Measurements from ENCODE around the gene JAM3.
"Not testable (repeated sequence)": the region's sequence is repeated elsewhere in the genome, so short reads cannot be mapped to it uniquely, and the experiment has no call there.

Gene JAM3

DNA sequence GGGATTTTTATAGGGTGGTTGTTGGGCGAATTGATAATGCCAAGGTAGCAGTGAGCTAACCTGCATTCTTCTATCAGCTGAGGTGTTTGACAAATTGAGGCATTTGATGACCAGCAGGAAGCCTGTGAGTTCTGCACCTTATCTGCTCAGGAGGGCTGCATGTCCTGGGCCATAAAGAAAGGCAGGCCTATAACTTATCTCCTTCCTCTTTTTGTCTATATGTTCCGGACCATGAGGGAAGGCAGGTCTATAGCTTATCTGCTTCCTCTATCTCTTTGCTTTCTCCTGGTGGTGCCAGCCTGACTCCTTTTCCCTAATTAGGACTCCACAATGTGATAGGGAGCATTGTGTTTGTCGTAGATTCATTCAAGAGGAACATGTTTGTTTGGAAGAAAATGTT lies 8.6 kb upstream of the JAM3 start:
- no peak for DNase-seq (ENCODE audit: low read depth in 2 of 3, low spot score in 1 of 3)

DNA sequence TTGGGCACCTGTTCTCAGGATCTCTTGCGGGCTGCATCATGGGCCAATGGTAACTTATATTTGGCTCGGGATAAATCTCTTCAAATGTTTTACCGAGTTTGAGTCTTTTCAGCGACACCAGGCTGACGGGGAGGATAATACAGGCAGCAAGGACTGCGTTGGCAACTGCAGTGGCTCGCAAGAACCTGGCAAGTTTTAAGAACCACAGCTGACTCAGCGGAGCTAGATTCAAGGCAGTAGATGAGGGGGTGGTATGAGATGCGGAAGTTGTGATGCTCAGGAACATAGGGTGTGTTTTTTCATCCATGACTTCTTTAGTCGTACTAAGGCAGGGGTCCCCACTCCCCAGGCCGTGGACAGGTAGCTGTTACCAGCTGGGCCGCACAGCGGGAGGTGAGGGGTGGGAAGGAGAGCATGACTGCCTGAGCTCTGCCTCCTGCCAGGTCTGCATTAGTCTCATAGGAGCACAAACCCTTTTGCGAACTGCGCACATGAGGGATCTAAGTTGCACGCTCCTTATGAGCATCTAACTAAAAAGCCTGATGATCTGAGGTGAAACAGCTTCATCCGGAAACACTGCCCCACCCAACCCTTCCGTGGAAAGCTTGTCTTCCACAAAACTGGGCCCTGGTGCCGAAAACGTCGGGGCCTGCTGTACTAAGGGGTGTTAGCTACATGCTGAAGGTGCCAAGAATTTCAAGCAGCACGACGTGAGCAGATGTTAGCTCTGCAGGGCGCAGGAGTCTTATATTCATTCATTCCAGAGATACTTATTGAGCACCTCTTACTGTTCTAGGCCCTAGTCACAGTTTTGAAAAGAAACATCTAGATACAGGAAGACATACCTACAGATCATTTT lies 6.4 kb upstream of the JAM3 start:
- no peak for DNase-seq (ENCODE audit: low read depth in 2 of 3, low spot score in 1 of 3)

GRCh38 chr11:134063124-134063495 lies 5.8 kb upstream of the JAM3 start:
- DNase-seq (ENCODE audit: low read depth in 2 of 3, low spot score in 1 of 3): no peak

GRCh38 chr11:134063991-134064747 lies 4.7 kb upstream of the JAM3 start:
- DNase-seq (ENCODE audit: low read depth in 2 of 3, low spot score in 1 of 3): no peak

DNA sequence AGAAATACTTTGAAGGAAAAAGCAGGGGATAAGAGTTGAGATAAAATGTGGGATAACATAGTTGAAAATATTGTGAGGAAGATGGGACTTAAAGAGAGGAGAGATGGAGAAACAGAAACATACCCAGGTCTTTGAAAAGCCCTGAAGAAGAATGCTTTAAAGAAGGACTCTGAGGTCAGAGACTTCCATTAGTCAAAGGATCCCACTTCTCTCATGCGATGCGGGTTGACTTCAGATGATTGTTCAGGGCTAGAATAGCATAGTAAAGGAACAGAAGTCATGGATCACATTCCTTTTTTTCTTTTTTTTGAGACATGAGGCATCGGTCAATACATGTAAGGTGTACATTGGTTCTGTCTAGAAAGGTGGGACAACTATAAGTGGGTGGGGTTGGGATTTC lies 3.5 kb upstream of the JAM3 start:
- DNase-seq (ENCODE audit: low read depth in 2 of 3, low spot score in 1 of 3): no peak

- no peak for DNase-seq (ENCODE audit: low read depth in 2 of 3, low spot score in 1 of 3)
These were observed 1.7 kb upstream of the JAM3 start for GRCh38 chr11:134066943-134067885.

DNA sequence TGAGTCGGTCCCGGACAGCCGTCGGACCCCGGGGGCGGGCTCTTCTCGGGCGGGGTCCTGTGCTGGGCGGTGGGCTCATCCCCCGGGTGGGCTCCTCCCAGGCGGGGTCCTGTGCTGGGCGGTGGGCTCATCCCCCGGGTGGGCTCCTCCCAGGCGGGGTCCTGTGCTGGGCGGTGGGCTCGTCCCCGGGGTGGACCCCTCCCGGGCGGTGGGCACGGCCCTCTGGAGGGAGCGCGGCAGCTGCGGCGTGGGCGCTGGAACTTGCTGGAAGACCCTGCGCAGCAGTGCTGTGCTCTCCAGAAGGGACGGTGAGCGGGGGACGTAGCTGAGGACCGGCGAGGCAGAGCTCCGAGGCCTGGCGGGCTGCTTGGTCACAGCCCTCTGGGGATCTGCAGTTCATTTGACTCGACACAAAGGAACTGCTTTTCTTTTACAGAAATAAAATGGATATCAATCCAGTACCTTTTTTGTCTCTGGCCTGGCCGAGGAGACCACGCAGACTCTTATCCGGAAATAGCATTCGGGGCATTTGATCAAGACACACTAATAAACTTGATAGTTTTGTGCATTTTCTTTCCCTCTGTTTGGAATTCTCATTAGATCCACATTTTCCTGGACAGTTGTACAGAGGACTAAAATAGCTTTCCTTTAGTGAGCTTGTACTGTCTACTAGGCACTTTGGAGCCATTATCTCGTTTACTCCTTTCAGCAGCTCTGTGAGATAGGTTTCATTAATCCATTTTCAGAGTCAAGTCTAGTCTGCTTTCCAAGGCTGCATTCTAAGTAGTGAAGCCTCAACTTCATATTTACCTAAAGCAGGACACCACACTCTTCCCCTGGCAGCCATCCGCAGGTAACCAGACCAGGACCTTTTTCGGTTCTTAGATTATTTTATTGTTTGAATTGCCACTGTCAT lies 812 bp downstream of the JAM3 start:
- DNase-seq (ENCODE audit: low read depth in 2 of 3, low spot score in 1 of 3): no peak

- no peak for DNase-seq (ENCODE audit: low read depth in 2 of 3, low spot score in 1 of 3)
These were observed 1.5 kb downstream of the JAM3 start for GRCh38 chr11:134070342-134070845.

DNA sequence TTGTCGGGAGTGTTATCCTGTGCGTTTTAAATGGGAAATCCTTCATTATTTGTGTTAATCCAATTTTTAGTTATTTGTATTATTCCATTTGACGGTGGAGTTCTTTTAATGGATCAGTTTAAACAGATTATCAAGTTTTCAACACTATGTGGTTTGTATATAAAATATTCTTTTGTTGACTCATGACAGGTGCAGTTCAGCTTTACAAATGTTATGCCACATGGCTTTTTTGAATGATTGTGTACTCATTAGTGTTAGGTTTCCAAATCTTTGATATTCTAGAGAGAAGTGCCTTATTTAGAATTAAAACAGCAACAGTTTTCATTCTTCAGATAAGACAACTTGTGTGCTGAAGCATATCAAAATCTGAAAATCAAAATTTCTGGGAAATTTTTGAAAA lies 2.4 kb downstream of the JAM3 start:
- no peak for DNase-seq (ENCODE audit: low read depth in 2 of 3, low spot score in 1 of 3)

- DNase-seq (ENCODE audit: low read depth in 2 of 3, low spot score in 1 of 3): no peak
These were observed 3.0 kb downstream of the JAM3 start for GRCh38 chr11:134071766-134072402.

- DNase-seq (ENCODE audit: low read depth in 2 of 3, low spot score in 1 of 3): no peak
These were observed 4.0 kb downstream of the JAM3 start for GRCh38 chr11:134072844-134073243.

DNA sequence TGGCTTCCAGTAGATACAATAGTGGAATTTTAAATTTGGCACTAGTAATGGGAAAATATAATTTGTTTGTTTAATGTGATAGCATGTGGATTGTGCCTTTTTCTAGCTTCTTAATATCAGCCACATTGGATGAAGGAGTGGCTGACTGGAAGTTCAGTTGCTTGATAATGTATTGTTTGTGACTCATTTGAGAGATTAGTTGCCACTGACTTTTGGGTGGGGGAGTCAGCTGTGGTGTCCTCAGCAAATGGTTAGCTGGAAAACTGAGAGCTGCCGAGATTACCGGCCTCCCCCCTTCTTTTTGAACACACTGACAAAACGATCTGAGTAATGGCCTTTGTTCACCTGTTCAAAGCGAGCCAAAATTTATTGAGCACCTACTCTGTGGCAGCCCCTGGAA lies 5.5 kb downstream of the JAM3 start:
- no peak for DNase-seq (ENCODE audit: low read depth in 2 of 3, low spot score in 1 of 3)

DNA sequence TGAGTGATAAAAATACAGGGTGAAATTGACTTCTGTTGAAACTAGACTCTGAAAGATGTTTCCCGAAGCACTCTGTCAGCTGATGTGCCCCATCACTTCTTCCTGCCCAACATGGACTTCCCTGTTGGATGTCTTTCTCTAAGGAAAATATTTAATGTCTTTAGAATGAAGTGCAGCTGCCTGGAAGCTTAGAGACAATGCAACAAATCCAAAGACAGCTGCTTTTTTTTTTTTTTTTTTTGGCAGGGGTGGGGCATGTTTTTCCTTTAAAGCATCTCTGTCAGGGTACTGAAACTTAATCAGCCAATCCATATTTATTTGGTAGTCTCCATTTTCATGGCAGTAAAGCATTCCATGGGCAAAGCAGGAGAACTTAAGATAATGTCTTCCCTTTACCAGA lies 5.9 kb downstream of the JAM3 start:
- DNase-seq (ENCODE audit: low read depth in 2 of 3, low spot score in 1 of 3): no peak

DNA sequence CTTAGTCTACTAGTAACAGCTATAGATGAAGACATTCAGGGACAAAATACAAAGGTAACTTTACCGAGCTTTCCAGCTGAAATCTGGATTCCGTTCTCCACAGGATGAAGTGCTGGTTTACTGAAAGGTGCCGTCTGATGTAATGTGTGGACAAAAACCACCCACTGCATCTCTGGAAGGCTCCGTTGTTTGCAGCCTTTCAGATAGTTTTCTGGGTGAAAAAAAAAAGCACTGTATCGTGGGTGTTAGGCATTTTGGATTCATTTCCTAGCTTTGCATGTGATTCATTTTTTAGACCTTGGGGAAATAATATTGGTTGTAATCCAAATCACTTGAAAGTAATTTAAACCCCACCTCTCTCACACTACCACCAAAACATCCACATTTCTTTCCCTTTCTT lies 10.4 kb downstream of the JAM3 start:
- DNase-seq (ENCODE audit: low read depth in 2 of 3, low spot score in 1 of 3): no peak

GRCh38 chr11:134081258-134081657 lies 12.4 kb downstream of the JAM3 start:
- not testable (repeated sequence) for DNase-seq (ENCODE audit: low read depth in 2 of 3, low spot score in 1 of 3)

DNA sequence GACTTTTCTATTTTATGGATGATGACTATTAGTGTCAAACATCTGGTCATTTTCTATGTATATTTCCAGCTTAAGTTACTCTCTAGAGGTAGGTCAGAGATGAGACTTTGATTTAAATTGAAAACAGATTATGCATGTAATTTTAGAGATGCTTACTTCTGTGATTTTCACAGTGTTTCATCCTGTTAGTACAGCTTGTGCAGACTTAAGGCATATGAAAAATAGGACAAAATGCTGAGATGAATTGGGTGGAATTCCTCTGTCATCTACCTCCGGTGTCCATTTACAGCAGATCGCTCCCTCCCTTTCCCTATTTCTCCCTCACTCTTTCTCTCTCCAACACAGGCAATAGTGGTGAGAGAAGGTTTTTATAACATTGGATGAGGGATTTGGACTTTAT lies 14.1 kb downstream of the JAM3 start:
- no peak for DNase-seq (ENCODE audit: low read depth in 2 of 3, low spot score in 1 of 3)

- DNase-seq (ENCODE audit: low read depth in 2 of 3, low spot score in 1 of 3): no peak
These were observed 17.5 kb downstream of the JAM3 start for GRCh38 chr11:134086376-134086775.

DNA sequence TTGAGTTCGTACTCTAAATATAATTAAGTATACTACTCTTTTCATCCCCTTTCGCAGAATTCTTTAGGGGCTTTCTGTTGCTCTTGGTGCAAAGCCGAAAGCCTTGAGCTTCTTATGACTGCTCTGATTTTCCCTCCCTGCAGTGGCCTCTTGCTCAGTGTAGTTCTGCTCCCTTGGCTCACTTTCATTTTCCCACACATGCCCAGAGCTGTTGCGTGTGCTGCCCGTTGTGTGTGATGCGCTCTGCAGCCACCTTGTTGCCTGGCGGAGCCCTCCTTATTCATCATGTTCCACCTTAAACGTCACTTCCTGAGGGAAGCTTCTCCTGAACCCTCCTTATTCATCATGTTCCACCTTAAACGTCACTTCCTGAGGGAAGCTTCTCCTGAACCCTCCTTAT lies 23.1 kb downstream of the JAM3 start:
- DNase-seq (ENCODE audit: low read depth in 2 of 3, low spot score in 1 of 3): not testable (repeated sequence)

GRCh38 chr11:134097166-134097565 lies 28.3 kb downstream of the JAM3 start:
- DNase-seq (ENCODE audit: low read depth in 2 of 3, low spot score in 1 of 3): no peak
